SK-N-SH treated with all-trans-retinoic acid at 6 μM for 48 hours (cell line): ENCODE data around the gene CCDC174.

Experiments
- ATAC-seq: fragments of 200-7000 bp; cut with Tn5 transposase; 3 replicates; pipeline ENCODE4 v1.9.1; 2020; ENCODE audit warnings: mild to moderate bottlenecking, moderate library complexity
- ARNTL ChIP-seq: fragments of 450-650 bp; formaldehyde crosslinking; IDR thresholded peaks from 2 replicates; pipeline ENCODE4 v1.5.0; 2020; ENCODE audit warnings: low read depth, mild to moderate bottlenecking, moderate library complexity, borderline replicate concordance
- BACH2 ChIP-seq: fragments of 250-450 bp; sonication (Bioruptor Pico); IDR thresholded peaks from 2 replicates; pipeline ENCODE4 v1.9.0; 2021; ENCODE audit warnings: mild to moderate bottlenecking, borderline replicate concordance
- CSDC2 ChIP-seq: fragments of 250-450 bp; sonication (Bioruptor Pico); IDR thresholded peaks from 2 replicates; pipeline ENCODE4 v1.5.0; 2020; ENCODE audit warnings: mild to moderate bottlenecking, moderate library complexity
- ESRRG ChIP-seq: fragments of 250-450 bp; sonication (Bioruptor Pico); IDR thresholded peaks from 2 replicates; pipeline ENCODE4 v1.6.1; 2021; ENCODE audit warnings: mild to moderate bottlenecking
- GLIS3 ChIP-seq: fragments of 250-450 bp; sonication (Bioruptor Pico); IDR thresholded peaks from 2 replicates; pipeline ENCODE4 v1.5.0; 2020; ENCODE audit warnings: mild to moderate bottlenecking, moderate library complexity
- ISL1 ChIP-seq: fragments of 250-450 bp; sonication (Bioruptor Pico); IDR thresholded peaks from 2 replicates; pipeline ENCODE4 v2.1.2; 2022; ENCODE audit warnings: mild to moderate bottlenecking, moderate library complexity
- OSR1 ChIP-seq: fragments of 250-450 bp; sonication (Bioruptor Pico); IDR thresholded peaks from 2 replicates; pipeline ENCODE4 v1.8.0; 2022; ENCODE audit warnings: moderate library complexity, mild to moderate bottlenecking, inconsistent platforms
- PPARA ChIP-seq: fragments of 250-450 bp; sonication (Bioruptor Pico); IDR thresholded peaks from 2 replicates; pipeline ENCODE4 v1.5.0; 2020; ENCODE audit warnings: mild to moderate bottlenecking, borderline replicate concordance
- RARB ChIP-seq: fragments of 250-450 bp; sonication (Bioruptor Pico); IDR thresholded peaks from 2 replicates; pipeline ENCODE4 v1.8.0; 2021; ENCODE audit warnings: mild to moderate bottlenecking, moderate library complexity
- SNAI2 ChIP-seq: fragments of 250-450 bp; sonication (Bioruptor Pico); IDR thresholded peaks from 2 replicates; pipeline ENCODE4 v1.5.0; 2020; ENCODE audit warnings: mild to moderate bottlenecking, moderate library complexity
- TCF4 ChIP-seq: fragments of 250-450 bp; sonication (Bioruptor Pico); IDR thresholded peaks from 2 replicates; pipeline ENCODE4 v1.8.0; 2021; ENCODE audit warnings: mild to moderate bottlenecking, moderate library complexity, borderline replicate concordance
- TOX ChIP-seq: fragments of 250-450 bp; sonication (Bioruptor Pico); IDR thresholded peaks from 2 replicates; pipeline ENCODE4 v1.8.0; 2021; ENCODE audit warnings: mild to moderate bottlenecking, moderate library complexity, borderline replicate concordance
- ZC3H10 ChIP-seq: fragments of 250-450 bp; sonication (Bioruptor Pico); IDR thresholded peaks from 2 replicates; pipeline ENCODE4 v1.5.1; 2021; ENCODE audit warnings: mild to moderate bottlenecking, moderate library complexity
- ZFP3 ChIP-seq: fragments of 250-450 bp; sonication (Bioruptor Pico); IDR thresholded peaks from 2 replicates; pipeline ENCODE4 v1.5.0; 2020; ENCODE audit warnings: mild to moderate bottlenecking, moderate library complexity
- ZFP30 ChIP-seq: fragments of 450-650 bp; formaldehyde crosslinking; IDR thresholded peaks from 2 replicates; pipeline ENCODE4 v1.5.0; 2022; ENCODE audit warnings: mild to moderate bottlenecking, moderate library complexity
- ZNF565 ChIP-seq: fragments of 450-650 bp; formaldehyde crosslinking; conservative IDR thresholded peaks from 2 replicates; pipeline ENCODE4 v1.5.0; 2020; ENCODE audit warnings: low read depth, mild to moderate bottlenecking, moderate library complexity
- ZNF70 ChIP-seq: fragments of 450-650 bp; formaldehyde crosslinking; IDR thresholded peaks from 2 replicates; pipeline ENCODE4 v1.5.0; 2020; ENCODE audit warnings: mild to moderate bottlenecking, moderate library complexity
- ZNF8 ChIP-seq: fragments of 450-650 bp; formaldehyde crosslinking; IDR thresholded peaks from 2 replicates; pipeline ENCODE4 v1.5.0; 2020; ENCODE audit warnings: mild to moderate bottlenecking, moderate library complexity
- TF ChIP-seq, protein P1 (sequence below): fragments of 250-450 bp; sonication (Bioruptor Pico); IDR thresholded peaks from 2 replicates; pipeline ENCODE4 v1.5.1; 2021; ENCODE audit warnings: mild to moderate bottlenecking, moderate library complexity
- TF ChIP-seq, protein P2 (sequence below): fragments of 250-450 bp; sonication (Bioruptor Pico); IDR thresholded peaks from 2 replicates; pipeline ENCODE4 v1.5.1; 2020; ENCODE audit warnings: low read depth, mild to moderate bottlenecking, moderate library complexity
- TF ChIP-seq, protein P3 (sequence below): fragments of 250-450 bp; sonication (Bioruptor Pico); IDR thresholded peaks from 2 replicates; pipeline ENCODE4 v1.8.0; 2020; ENCODE audit warnings: mild to moderate bottlenecking, moderate library complexity, borderline replicate concordance
- TF ChIP-seq, protein P4 (sequence below): fragments of 250-450 bp; sonication (Bioruptor Pico); IDR thresholded peaks from 2 replicates; pipeline ENCODE4 v1.5.0; 2020; ENCODE audit warnings: mild to moderate bottlenecking, moderate library complexity

The CCDC174 gene

DNA sequence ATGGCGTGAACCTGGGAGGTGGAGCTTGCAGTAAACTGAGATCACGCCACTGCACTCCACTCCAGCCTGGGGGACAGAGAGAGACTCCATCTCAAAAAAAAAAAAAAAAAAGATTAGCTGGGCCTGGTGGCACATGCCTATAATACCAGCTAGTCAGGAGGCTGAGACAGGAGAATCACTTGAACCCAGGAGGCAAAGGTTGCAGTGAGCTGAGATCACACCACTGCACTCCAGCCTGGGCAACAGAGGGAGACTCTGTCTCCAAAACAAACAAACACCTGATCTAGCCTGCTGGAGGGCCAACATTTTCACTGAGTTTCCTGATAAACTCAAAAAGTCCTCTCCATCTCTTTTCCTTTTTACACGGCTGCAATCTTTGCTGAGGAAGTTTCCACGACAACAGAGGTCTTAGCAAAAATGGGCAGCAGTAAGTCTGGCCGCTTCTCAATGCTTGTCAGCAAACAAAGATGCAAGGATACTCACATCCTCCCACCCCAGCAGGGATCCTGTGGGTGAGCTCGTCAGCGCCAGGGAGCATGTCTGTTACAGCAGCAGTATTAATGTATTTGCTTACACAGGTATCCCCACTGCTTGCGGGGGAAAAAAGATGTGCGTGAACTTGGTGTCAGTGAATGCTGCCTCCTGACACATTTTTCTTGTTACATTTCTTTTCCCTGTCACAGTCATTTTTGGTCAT, 21.0 kb upstream of the CCDC174 start:
- no peak for TF ChIP-seq ZFP3 (CRISPR knock-in tag)
- TF ChIP-seq CSDC2 (CRISPR knock-in tag), result no peak
- TF ChIP-seq ESRRG (CRISPR knock-in tag), result no peak
- TF ChIP-seq, protein P1, sequence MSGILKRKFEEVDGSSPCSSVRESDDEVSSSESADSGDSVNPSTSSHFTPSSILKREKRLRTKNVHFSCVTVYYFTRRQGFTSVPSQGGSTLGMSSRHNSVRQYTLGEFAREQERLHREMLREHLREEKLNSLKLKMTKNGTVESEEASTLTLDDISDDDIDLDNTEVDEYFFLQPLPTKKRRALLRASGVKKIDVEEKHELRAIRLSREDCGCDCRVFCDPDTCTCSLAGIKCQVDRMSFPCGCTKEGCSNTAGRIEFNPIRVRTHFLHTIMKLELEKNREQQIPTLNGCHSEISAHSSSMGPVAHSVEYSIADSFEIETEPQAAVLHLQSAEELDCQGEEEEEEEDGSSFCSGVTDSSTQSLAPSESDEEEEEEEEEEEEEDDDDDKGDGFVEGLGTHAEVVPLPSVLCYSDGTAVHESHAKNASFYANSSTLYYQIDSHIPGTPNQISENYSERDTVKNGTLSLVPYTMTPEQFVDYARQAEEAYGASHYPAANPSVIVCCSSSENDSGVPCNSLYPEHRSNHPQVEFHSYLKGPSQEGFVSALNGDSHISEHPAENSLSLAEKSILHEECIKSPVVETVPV (CRISPR knock-in tag), result no peak
- no peak for TF ChIP-seq BACH2 (CRISPR knock-in tag)
- TF ChIP-seq ZFP30 (CRISPR knock-in tag), result no peak
- no peak for TF ChIP-seq SNAI2 (CRISPR knock-in tag)
- no peak for TF ChIP-seq OSR1 (CRISPR knock-in tag)
- TF ChIP-seq PPARA (CRISPR knock-in tag), result no peak
- TF ChIP-seq, protein P2, sequence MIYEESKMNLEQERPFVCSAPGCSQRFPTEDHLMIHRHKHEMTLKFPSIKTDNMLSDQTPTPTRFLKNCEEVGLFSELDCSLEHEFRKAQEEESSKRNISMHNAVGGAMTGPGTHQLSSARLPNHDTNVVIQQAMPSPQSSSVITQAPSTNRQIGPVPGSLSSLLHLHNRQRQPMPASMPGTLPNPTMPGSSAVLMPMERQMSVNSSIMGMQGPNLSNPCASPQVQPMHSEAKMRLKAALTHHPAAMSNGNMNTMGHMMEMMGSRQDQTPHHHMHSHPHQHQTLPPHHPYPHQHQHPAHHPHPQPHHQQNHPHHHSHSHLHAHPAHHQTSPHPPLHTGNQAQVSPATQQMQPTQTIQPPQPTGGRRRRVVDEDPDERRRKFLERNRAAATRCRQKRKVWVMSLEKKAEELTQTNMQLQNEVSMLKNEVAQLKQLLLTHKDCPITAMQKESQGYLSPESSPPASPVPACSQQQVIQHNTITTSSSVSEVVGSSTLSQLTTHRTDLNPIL (CRISPR knock-in tag), result no peak
- TF ChIP-seq, protein P3, sequence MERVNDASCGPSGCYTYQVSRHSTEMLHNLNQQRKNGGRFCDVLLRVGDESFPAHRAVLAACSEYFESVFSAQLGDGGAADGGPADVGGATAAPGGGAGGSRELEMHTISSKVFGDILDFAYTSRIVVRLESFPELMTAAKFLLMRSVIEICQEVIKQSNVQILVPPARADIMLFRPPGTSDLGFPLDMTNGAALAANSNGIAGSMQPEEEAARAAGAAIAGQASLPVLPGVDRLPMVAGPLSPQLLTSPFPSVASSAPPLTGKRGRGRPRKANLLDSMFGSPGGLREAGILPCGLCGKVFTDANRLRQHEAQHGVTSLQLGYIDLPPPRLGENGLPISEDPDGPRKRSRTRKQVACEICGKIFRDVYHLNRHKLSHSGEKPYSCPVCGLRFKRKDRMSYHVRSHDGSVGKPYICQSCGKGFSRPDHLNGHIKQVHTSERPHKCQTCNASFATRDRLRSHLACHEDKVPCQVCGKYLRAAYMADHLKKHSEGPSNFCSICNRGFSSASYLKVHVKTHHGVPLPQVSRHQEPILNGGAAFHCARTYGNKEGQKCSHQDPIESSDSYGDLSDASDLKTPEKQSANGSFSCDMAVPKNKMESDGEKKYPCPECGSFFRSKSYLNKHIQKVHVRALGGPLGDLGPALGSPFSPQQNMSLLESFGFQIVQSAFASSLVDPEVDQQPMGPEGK, result no peak
- no peak for TF ChIP-seq ARNTL (CRISPR knock-in tag)
- TF ChIP-seq GLIS3 (CRISPR knock-in tag), result no peak
- no peak for TF ChIP-seq TCF4 (CRISPR knock-in tag)
- TF ChIP-seq RARB (CRISPR knock-in tag), result no peak
- TF ChIP-seq, protein P4, sequence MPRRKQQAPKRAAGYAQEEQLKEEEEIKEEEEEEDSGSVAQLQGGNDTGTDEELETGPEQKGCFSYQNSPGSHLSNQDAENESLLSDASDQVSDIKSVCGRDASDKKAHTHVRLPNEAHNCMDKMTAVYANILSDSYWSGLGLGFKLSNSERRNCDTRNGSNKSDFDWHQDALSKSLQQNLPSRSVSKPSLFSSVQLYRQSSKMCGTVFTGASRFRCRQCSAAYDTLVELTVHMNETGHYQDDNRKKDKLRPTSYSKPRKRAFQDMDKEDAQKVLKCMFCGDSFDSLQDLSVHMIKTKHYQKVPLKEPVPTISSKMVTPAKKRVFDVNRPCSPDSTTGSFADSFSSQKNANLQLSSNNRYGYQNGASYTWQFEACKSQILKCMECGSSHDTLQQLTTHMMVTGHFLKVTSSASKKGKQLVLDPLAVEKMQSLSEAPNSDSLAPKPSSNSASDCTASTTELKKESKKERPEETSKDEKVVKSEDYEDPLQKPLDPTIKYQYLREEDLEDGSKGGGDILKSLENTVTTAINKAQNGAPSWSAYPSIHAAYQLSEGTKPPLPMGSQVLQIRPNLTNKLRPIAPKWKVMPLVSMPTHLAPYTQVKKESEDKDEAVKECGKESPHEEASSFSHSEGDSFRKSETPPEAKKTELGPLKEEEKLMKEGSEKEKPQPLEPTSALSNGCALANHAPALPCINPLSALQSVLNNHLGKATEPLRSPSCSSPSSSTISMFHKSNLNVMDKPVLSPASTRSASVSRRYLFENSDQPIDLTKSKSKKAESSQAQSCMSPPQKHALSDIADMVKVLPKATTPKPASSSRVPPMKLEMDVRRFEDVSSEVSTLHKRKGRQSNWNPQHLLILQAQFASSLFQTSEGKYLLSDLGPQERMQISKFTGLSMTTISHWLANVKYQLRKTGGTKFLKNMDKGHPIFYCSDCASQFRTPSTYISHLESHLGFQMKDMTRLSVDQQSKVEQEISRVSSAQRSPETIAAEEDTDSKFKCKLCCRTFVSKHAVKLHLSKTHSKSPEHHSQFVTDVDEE (CRISPR knock-in tag), result no peak
- TF ChIP-seq TOX (CRISPR knock-in tag), result no peak
- no peak for TF ChIP-seq ZNF8 (CRISPR knock-in tag)
- ATAC-seq, result no peak

DNA sequence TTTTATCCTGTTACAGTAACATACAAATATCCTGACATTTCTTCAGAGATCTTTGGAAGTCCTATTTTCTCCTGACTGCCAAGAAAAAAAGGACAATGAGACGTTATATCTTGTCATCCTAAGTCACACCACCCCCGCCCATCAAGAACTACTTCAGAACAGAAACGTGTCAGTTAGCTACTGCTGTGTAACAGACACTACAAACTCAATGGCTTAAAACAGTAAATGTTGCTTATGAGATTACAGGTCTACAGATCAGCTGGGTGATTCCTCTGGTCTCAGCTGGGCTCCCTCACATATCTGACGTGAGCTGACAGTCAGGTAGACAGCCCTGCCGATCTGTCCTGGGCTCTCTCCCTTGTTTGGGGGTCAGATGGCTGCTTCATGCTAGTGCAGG, 20.5 kb upstream of the CCDC174 start:
- no peak for TF ChIP-seq CSDC2 (CRISPR knock-in tag)
- TF ChIP-seq RARB (CRISPR knock-in tag), result no peak
- TF ChIP-seq, protein P3, result no peak
- TF ChIP-seq SNAI2 (CRISPR knock-in tag), result no peak
- TF ChIP-seq ZNF70 (CRISPR knock-in tag), result no peak
- TF ChIP-seq ZC3H10 (CRISPR knock-in tag), result no peak
- TF ChIP-seq, protein P2 (CRISPR knock-in tag), result no peak
- TF ChIP-seq ISL1 (CRISPR knock-in tag), result no peak
- TF ChIP-seq ZNF8 (CRISPR knock-in tag), result no peak
- TF ChIP-seq ZNF565 (CRISPR knock-in tag), result no peak
- ATAC-seq, result no peak
